GM18867 (cell line): ENCODE results near the gene WDR90.

ENCODE experiments used
- ATAC-seq: cut with Tn5 transposase; IDR thresholded peaks from one replicate; pipeline ENCODE4 v1.9.1; 2021; ENCODE audit warnings: mild to moderate bottlenecking, moderate library complexity; ENCODE audit not compliant: unreplicated experiment

WDR90 gene

GRCh38 chr16:674214-674881 lies 25.2 kb downstream of the WDR90 start:
- no peak for ATAC-seq

- no peak for ATAC-seq
Observed at GRCh38 chr16:674968-675883, 26.1 kb downstream of the WDR90 start, which contains the start of gene RHBDL1. RHBDL1 (plus strand) TSS chr16:675671; CDS start chr16:675791, 120 bp downstream.

GRCh38 chr16:675884-676564 lies 26.9 kb downstream of the WDR90 start:
- ATAC-seq: no peak

GRCh38 chr16:676565-676902 lies 27.4 kb downstream of the WDR90 start:
- no peak for ATAC-seq

GRCh38 chr16:676913-677312 lies 27.7 kb downstream of the WDR90 start:
- ATAC-seq: no peak

GRCh38 chr16:677316-678190 lies 28.4 kb downstream of the WDR90 start:
- ATAC-seq: no peak

GRCh38 chr16:678209-678857 lies 29.2 kb downstream of the WDR90 start:
- ATAC-seq: no peak

- ATAC-seq: no peak
Observed at GRCh38 chr16:678858-679813, 30.0 kb downstream of the WDR90 start.

GRCh38 chr16:679814-680624 lies 30.9 kb downstream of the WDR90 start, which contains the start of gene STUB1:
STUB1 (plus strand) TSS chr16:680410; CDS start chr16:680526, 116 bp downstream.
- ATAC-seq: peak; percentile 31

GRCh38 chr16:680625-680945 lies 31.4 kb downstream of the WDR90 start:
- no peak for ATAC-seq

GRCh38 chr16:680967-681745 lies 32.0 kb downstream of the WDR90 start:
- no peak for ATAC-seq

GRCh38 chr16:681746-682427 lies 32.7 kb downstream of the WDR90 start:
- ATAC-seq: no peak

GRCh38 chr16:682493-683395 lies 33.6 kb downstream of the WDR90 start:
- ATAC-seq: no peak

- ATAC-seq: no peak
Observed at GRCh38 chr16:683396-684070, 34.4 kb downstream of the WDR90 start.

GRCh38 chr16:684071-684794 lies 35.1 kb downstream of the WDR90 start, which contains the start of gene JMJD8:
JMJD8 (minus strand) TSS chr16:684334; CDS start chr16:684319, 15 bp downstream.
- ATAC-seq: peak; percentile 68
